ENCODE results near the gene CYP2J2. TPM values are rescaled to one million over a fixed set of nuclear protein-coding genes. Genes with fewer than 3 reads are reported as not detected.

CYP2J2 gene
- total and polyA plus RNA-seq, 5 donors = 50.5 to 112 (median 68.8) TPM

GRCh38 chr1:59898927-59899326 is 27.6 kb downstream of the CYP2J2 start:
- intact Hi-C loops (cut with DNase I) = no loop called here
- Histone ChIP-seq H3K27me3 (ENCODE audit: control insufficient read depth, insufficient read depth) (no peaks in the 10 kb centered on the region), H3K4me1 (ENCODE audit: control insufficient read depth, insufficient read depth, low read length) (no peaks in the 10 kb centered on the region), H3K27ac (ENCODE audit: low read length) (no peak overlapping the region), H3K9me3 (ENCODE audit: control insufficient read depth, low read length) (no peaks in the 10 kb centered on the region), H3K4me3 (ENCODE audit: low read length) (no peak overlapping the region)
- DNase-seq = no peak
- ATAC-seq = no peak
- 40% methylated on average over 3 of the region's 3 CpGs for WGBS

- intact Hi-C loops (cut with DNase I) = no loop called here
- Histone ChIP-seq H3K27ac (ENCODE audit: low read length) (no peak overlapping the region), H3K9me3 (ENCODE audit: control insufficient read depth, low read length) (no peaks in the 10 kb centered on the region), H3K4me3 (ENCODE audit: low read length) (no peak overlapping the region), H3K4me1 (ENCODE audit: control insufficient read depth, insufficient read depth, low read length) (no peaks in the 10 kb centered on the region), H3K27me3 (ENCODE audit: control insufficient read depth, insufficient read depth) (no peaks in the 10 kb centered on the region)
- no peak for ATAC-seq
- no peak for DNase-seq
- WGBS = 45% methylated on average over 2 of the region's 2 CpGs
Observed at GRCh38 chr1:59897165-59897564, 29.4 kb downstream of the CYP2J2 start.

- intact Hi-C loops (cut with DNase I) = no loop called here
- H3K4me1 ChIP-seq (ENCODE audit: control insufficient read depth, insufficient read depth, low read length) = no peaks in the 10 kb centered on the region
- no peak overlapping the region for H3K4me3 ChIP-seq (ENCODE audit: low read length)
- no peaks in the 10 kb centered on the region for H3K9me3 ChIP-seq (ENCODE audit: control insufficient read depth, low read length)
- DNase-seq = no peak
- H3K27me3 ChIP-seq (ENCODE audit: control insufficient read depth, insufficient read depth) = no peaks in the 10 kb centered on the region
- ATAC-seq = no peak
- no peak overlapping the region for H3K27ac ChIP-seq (ENCODE audit: low read length)
- WGBS = 81% methylated on average over 7 of the region's 7 CpGs
Observed at GRCh38 chr1:59892841-59893811, 33.4 kb downstream of the CYP2J2 start.

- DNase-seq (peak in 1 of 3 donors; percentile 30), ATAC-seq (peak in 1 of 2 donors; percentile 41)
- intact Hi-C loops (cut with DNase I) = loop anchor here in 1 of 4 donors (2.0 kb wide), 1 partner anchor 58 kb away; no protein-coding TSS in a partner anchor
- H3K4me1 ChIP-seq (ENCODE audit: control insufficient read depth, insufficient read depth, low read length) = peaks cover 2% of the 10 kb centered on the region
- no peaks in the 10 kb centered on the region for H3K27me3 ChIP-seq (ENCODE audit: control insufficient read depth, insufficient read depth)
- H3K4me3 ChIP-seq (ENCODE audit: low read length) = no peak overlapping the region
- no peaks in the 10 kb centered on the region for H3K9me3 ChIP-seq (ENCODE audit: control insufficient read depth, low read length)
- H3K27ac ChIP-seq (ENCODE audit: low read length) = peak overlapping the region; percentile 30
- 43% methylated on average over 3 of the region's 3 CpGs for WGBS
Observed at GRCh38 chr1:59885160-59885832, 41.3 kb downstream of the CYP2J2 start.

DNA sequence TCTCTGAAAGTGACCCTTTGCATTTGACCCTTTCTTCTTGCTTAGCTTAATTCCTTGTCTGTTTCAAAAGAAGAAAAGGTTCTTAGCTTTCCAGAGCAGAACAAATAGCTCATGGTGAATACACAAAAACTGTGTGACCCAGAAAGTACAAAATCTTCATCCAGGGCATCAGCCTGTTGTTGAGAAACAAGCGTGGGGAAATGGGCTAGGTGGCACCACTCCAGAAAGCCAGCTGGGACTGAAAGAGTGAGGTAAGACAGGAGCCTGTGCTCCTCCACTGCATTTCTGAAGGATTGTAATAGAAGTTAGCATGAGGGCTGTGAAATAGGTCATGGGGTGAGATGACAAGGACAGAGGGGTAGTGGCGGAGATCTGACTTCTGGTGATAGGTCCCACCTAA is 45.8 kb downstream of the CYP2J2 start:
- Histone ChIP-seq H3K4me3 (ENCODE audit: low read length) (no peak overlapping the region), H3K27me3 (ENCODE audit: control insufficient read depth, insufficient read depth) (no peaks in the 10 kb centered on the region), H3K27ac (ENCODE audit: low read length) (no peak overlapping the region), H3K9me3 (ENCODE audit: control insufficient read depth, low read length) (no peaks in the 10 kb centered on the region), H3K4me1 (ENCODE audit: control insufficient read depth, insufficient read depth, low read length) (peaks cover 2% of the 10 kb centered on the region)
- DNase-seq = peak; percentile 44 to 69 (median 47)
- intact Hi-C loops (cut with DNase I) = loop anchor here in 2 of 4 donors (2.0 to 5.0 kb wide), 2 partner anchors 66 to 67 kb away; no protein-coding TSS in a partner anchor
- ATAC-seq = peak in 1 of 2 donors; percentile 48
- 77% methylated on average over 2 of the region's 2 CpGs for WGBS

GRCh38 chr1:59879996-59880505 is 46.5 kb downstream of the CYP2J2 start:
- intact Hi-C loops (cut with DNase I) = loop anchor here (2.0 to 5.0 kb wide), 2 partner anchors 67 kb away; no protein-coding TSS in a partner anchor
- Histone ChIP-seq H3K27me3 (ENCODE audit: control insufficient read depth, insufficient read depth) (no peaks in the 10 kb centered on the region), H3K4me3 (ENCODE audit: low read length) (no peak overlapping the region), H3K4me1 (ENCODE audit: control insufficient read depth, insufficient read depth, low read length) (no peaks in the 10 kb centered on the region), H3K27ac (ENCODE audit: low read length) (no peak overlapping the region), H3K9me3 (ENCODE audit: control insufficient read depth, low read length) (no peaks in the 10 kb centered on the region)
- 23% methylated on average over 3 of the region's 3 CpGs for WGBS
- no peak for DNase-seq
- peak in 1 of 2 donors; percentile 65 for ATAC-seq

DNA sequence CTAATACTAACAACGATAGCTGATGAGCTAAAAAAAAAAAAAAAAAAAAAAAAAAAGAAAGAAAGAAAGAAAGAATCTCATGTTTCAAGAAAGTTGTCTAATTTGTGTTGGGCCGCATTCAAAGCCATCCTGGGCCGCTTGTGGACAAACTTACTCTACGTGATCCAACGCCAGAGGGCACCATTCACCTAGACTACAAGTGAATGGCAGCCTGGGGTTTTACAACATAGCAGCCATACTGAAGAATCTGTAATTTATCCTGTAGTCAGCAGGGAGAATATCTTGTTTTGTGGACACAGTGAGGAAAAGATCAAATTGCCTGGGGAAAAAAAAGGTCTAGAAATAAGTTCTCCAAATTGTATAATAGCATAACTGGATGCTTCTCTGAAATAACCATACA is 47.0 kb downstream of the CYP2J2 start:
- H3K27ac ChIP-seq (ENCODE audit: low read length) = no peak overlapping the region
- DNase-seq = peak; percentile 57 to 82 (median 59)
- ATAC-seq = peak; percentile 81 to 89
- WGBS = 30% methylated on average over 5 of the region's 5 CpGs
- no peak overlapping the region for H3K4me3 ChIP-seq (ENCODE audit: low read length)
- no peaks in the 10 kb centered on the region for H3K27me3 ChIP-seq (ENCODE audit: control insufficient read depth, insufficient read depth)
- H3K9me3 ChIP-seq (ENCODE audit: control insufficient read depth, low read length) = no peaks in the 10 kb centered on the region
- intact Hi-C loops (cut with DNase I) = loop anchor here in 2 of 4 donors (2.0 to 5.0 kb wide), 2 partner anchors 67 to 68 kb away; no protein-coding TSS in a partner anchor
- H3K4me1 ChIP-seq (ENCODE audit: control insufficient read depth, insufficient read depth, low read length) = no peaks in the 10 kb centered on the region

- no peak overlapping the region for H3K4me3 ChIP-seq (ENCODE audit: low read length)
- H3K27me3 ChIP-seq (ENCODE audit: control insufficient read depth, insufficient read depth) = no peaks in the 10 kb centered on the region
- H3K27ac ChIP-seq (ENCODE audit: low read length) = no peak overlapping the region
- no peaks in the 10 kb centered on the region for H3K4me1 ChIP-seq (ENCODE audit: control insufficient read depth, insufficient read depth, low read length)
- intact Hi-C loops (cut with DNase I) = loop anchor here in 2 of 4 donors (2.0 to 5.0 kb wide), 2 partner anchors 68 to 69 kb away; no protein-coding TSS in a partner anchor
- ATAC-seq = no peak
- WGBS = 85% methylated on average over 3 of the region's 3 CpGs
- DNase-seq = no peak
- H3K9me3 ChIP-seq (ENCODE audit: control insufficient read depth, low read length) = no peaks in the 10 kb centered on the region
Observed at GRCh38 chr1:59878370-59878769, 48.2 kb downstream of the CYP2J2 start.

- DNase-seq = no peak
- intact Hi-C loops (cut with DNase I) = loop anchor here in 1 of 4 donors (5.0 kb wide), 1 partner anchor 70 kb away; no protein-coding TSS in a partner anchor
- Histone ChIP-seq H3K4me1 (ENCODE audit: control insufficient read depth, insufficient read depth, low read length) (no peaks in the 10 kb centered on the region), H3K27me3 (ENCODE audit: control insufficient read depth, insufficient read depth) (no peaks in the 10 kb centered on the region), H3K4me3 (ENCODE audit: low read length) (no peak overlapping the region), H3K27ac (ENCODE audit: low read length) (no peak overlapping the region), H3K9me3 (ENCODE audit: control insufficient read depth, low read length) (no peaks in the 10 kb centered on the region)
- no peak for ATAC-seq
- 88% methylated on average over 2 of the region's 2 CpGs for WGBS
Observed at GRCh38 chr1:59877108-59877682, 49.4 kb downstream of the CYP2J2 start.

- ATAC-seq (no peak), DNase-seq (no peak)
- intact Hi-C loops (cut with DNase I) = no loop called here
- H3K27me3 ChIP-seq (ENCODE audit: control insufficient read depth, insufficient read depth) = no peaks in the 10 kb centered on the region
- H3K9me3 ChIP-seq (ENCODE audit: control insufficient read depth, low read length) = no peaks in the 10 kb centered on the region
- no peak overlapping the region for H3K4me3 ChIP-seq (ENCODE audit: low read length)
- H3K4me1 ChIP-seq (ENCODE audit: control insufficient read depth, insufficient read depth, low read length) = no peaks in the 10 kb centered on the region
- no peak overlapping the region for H3K27ac ChIP-seq (ENCODE audit: low read length)
Observed at GRCh38 chr1:59871746-59872145, 54.8 kb downstream of the CYP2J2 start.
